DND-41 (cell line): Measurements from ENCODE around the gene TMEM107.
"Not testable (repeated sequence)": the region's sequence is repeated elsewhere in the genome, so short reads cannot be mapped to it uniquely, and the experiment has no call there.

Experiments
- ATAC-seq: fragments of 200-7000 bp; cut with Tn5 transposase; 3 replicates; pipeline ENCODE4 v1.9.1; 2021; ENCODE audit warnings: low read depth; ENCODE audit not compliant: insufficient read depth
- DNase-seq: peaks from one replicate; pipeline ENCODE4 v3.0.0-alpha.2; 2020
- H2AFZ ChIP-seq: 2 replicates; pipeline ENCODE4 v1.6.0; 2012; ENCODE audit warnings: low read depth, low read length
- H3K27ac ChIP-seq: 2 replicates; pipeline ENCODE4 v1.5.1; 2012; ENCODE audit warnings: low read length, inconsistent platforms
- H3K27me3 ChIP-seq: fragments of 200-600 bp; sonication (generic); 2 replicates; pipeline ENCODE4 v1.6.0; 2012; ENCODE audit warnings: low read length, mild to moderate bottlenecking, inconsistent platforms; ENCODE audit not compliant: insufficient read depth, poor library complexity
- H3K36me3 ChIP-seq: 2 replicates; pipeline ENCODE4 v1.5.1; 2012; ENCODE audit warnings: low read length, inconsistent platforms; ENCODE audit not compliant: insufficient read depth
- H3K4me1 ChIP-seq: 2 replicates; pipeline ENCODE4 v1.5.1; 2012; ENCODE audit warnings: mild to moderate bottlenecking, low read length; ENCODE audit not compliant: insufficient read depth
- H3K4me2 ChIP-seq: 2 replicates; pipeline ENCODE4 v1.6.0; 2012; ENCODE audit warnings: mild to moderate bottlenecking, moderate library complexity, low read length, inconsistent platforms; ENCODE audit not compliant: insufficient read depth
- H3K4me3 ChIP-seq, 2 experiments: fragments of 200-600 bp in 1 of 2; shearing (Covaris generic) in 1 of 2; 2 replicates each; pipeline ENCODE4 v1.5.1; 2012 to 2016; ENCODE audit warnings: inconsistent platforms in 2 of 2, low read length in 2 of 2, mild to moderate bottlenecking in 2 of 2, low read depth in 1 of 2, moderate library complexity in 1 of 2
- H3K79me2 ChIP-seq: 2 replicates; pipeline ENCODE4 v1.6.0; 2012; ENCODE audit warnings: low read length, inconsistent platforms; ENCODE audit not compliant: insufficient read depth
- H3K9ac ChIP-seq: 2 replicates; pipeline ENCODE4 v1.6.0; 2012; ENCODE audit warnings: low read depth, mild to moderate bottlenecking, inconsistent platforms, low read length, moderate library complexity
- H3K9me3 ChIP-seq: 2 replicates; pipeline ENCODE4 v1.5.1; 2012; ENCODE audit warnings: low read length, moderate library complexity, mild to moderate bottlenecking, inconsistent platforms; ENCODE audit not compliant: insufficient read depth, severe bottlenecking
- H4K20me1 ChIP-seq: 2 replicates; pipeline ENCODE4 v1.6.0; 2012; ENCODE audit warnings: low read length; ENCODE audit not compliant: insufficient read depth
- EZH2 ChIP-seq: IDR thresholded peaks from 3 replicates; pipeline ENCODE4 v1.6.1; 2012; ENCODE audit warnings: borderline replicate concordance, low read depth, mild to moderate bottlenecking, moderate library complexity, low read length, inconsistent platforms; ENCODE audit not compliant: severe bottlenecking
- TF ChIP-seq, protein P1 (sequence below): IDR thresholded peaks from 2 replicates; pipeline ENCODE4 v1.5.1; 2012; ENCODE audit warnings: borderline replicate concordance, low read length, moderate library complexity, mild to moderate bottlenecking; ENCODE audit not compliant: poor library complexity, severe bottlenecking; ENCODE audit errors: extremely low read depth

The TMEM107 gene

DNA sequence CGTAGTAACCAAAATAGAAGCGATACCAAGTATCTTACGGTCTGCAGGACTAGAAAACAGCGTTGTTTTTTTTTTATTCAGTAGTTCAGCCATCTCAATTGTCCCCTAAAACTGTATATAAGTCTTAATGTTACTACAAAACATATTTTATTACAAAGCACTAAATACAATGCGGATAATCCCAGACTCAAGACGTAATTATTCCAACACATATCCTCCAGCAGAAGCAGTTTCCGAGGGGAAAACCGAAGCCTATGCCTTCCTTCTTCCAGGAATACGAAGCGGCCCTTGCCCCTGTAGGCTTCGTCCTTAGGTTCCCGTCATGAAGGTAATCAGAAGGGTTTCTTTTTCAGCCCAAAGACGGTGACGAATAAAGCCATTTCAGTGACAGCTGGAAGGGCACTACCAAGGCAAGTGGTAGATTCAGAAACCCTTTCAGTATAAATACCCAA is 2.3 kb downstream of the TMEM107 start:
- H2AFZ ChIP-seq, result peak overlapping the region; percentile 54
- H3K4me3 ChIP-seq, result peak overlapping the region; percentile 21 to 52; a peak in 3 of 4 replicates
- DNase-seq (no peak), ATAC-seq (no peak)
- no peaks in the 10 kb centered on the region for H3K27me3 ChIP-seq
- peak overlapping the region; percentile 96 for H3K27ac ChIP-seq
- peak overlapping the region; percentile 74 for H3K9ac ChIP-seq
- H3K36me3 ChIP-seq, result no peaks in the 10 kb centered on the region; the same call in 1 of the 2 replicates
- H3K79me2 ChIP-seq, result peaks cover 18% of the 10 kb centered on the region
- H3K9me3 ChIP-seq, result no peaks in the 10 kb centered on the region
- no peaks in the 10 kb centered on the region for H4K20me1 ChIP-seq
- TF ChIP-seq, protein P1, sequence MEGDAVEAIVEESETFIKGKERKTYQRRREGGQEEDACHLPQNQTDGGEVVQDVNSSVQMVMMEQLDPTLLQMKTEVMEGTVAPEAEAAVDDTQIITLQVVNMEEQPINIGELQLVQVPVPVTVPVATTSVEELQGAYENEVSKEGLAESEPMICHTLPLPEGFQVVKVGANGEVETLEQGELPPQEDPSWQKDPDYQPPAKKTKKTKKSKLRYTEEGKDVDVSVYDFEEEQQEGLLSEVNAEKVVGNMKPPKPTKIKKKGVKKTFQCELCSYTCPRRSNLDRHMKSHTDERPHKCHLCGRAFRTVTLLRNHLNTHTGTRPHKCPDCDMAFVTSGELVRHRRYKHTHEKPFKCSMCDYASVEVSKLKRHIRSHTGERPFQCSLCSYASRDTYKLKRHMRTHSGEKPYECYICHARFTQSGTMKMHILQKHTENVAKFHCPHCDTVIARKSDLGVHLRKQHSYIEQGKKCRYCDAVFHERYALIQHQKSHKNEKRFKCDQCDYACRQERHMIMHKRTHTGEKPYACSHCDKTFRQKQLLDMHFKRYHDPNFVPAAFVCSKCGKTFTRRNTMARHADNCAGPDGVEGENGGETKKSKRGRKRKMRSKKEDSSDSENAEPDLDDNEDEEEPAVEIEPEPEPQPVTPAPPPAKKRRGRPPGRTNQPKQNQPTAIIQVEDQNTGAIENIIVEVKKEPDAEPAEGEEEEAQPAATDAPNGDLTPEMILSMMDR, result no peak
- no peak for TF ChIP-seq EZH2
- peak overlapping the region; percentile 80 for H3K4me2 ChIP-seq
- H3K4me1 ChIP-seq, result peaks cover 54% of the 10 kb centered on the region

DNA sequence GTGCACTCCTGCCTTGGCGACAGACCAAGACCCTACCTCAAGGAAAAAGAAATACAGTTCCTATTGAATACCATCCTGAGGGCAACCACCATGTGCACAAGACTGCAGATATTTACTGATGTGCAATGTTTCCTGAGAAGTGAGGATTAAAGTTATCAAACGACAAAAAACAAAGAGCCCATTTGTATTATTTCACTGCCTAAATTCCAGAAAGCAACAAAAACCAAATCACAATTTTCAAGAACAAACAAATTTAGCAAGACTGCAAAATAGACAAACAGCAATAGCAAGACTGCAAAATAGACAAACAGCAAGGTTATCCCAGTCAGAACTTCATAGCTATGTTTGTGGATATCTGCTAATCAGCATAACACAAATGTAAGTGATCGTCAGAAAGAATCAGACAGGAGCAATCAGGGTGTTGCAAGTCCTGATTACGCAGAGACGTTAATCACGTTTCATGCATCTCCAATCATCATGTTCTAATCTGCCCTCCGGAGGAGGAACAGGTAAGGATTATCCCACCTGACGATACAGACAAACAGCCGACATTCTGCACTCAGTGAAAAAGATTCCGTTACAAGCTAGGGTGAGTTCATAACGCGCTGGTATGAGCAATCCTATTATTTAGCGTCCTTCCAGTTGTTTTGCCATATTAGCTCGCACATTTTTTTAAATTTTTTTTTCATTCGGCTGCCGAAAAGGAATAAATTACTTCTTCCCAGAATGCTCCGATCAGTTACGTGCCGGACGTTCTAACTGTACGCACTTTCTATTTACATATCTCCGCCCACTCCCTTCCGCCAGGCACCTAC is 2.9 kb downstream of the TMEM107 start:
- peak overlapping the region; percentile 96 for H3K27ac ChIP-seq
- peak overlapping the region; percentile 54 for H2AFZ ChIP-seq

DNA sequence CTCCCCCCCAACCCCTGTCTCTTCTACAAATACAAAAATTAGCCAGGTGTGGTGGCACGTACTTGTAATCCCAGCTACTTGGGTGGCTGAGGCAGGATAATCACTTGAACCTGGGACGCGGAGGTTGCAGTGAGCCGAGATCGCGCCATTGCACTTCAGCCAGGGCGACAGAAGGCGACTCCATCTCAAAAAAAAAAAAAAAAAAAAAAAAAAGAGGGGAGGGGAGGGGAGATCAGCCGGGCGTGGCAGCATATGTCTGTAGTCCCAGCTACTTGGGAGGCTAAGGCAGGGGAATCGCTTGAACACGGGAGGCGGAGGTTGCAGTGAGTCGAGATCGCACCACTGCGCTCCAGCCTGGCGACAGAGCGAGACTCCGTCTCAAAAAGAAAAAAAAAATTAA is 6.0 kb downstream of the TMEM107 start:
- not testable (repeated sequence) for H3K4me3 ChIP-seq, H3K27ac ChIP-seq, H3K4me2 ChIP-seq, H3K79me2 ChIP-seq, DNase-seq, H4K20me1 ChIP-seq, ATAC-seq, H3K9ac ChIP-seq, H3K36me3 ChIP-seq, H2AFZ ChIP-seq, H3K27me3 ChIP-seq, H3K9me3 ChIP-seq
- H3K4me1 ChIP-seq, result peaks cover 34% of the 10 kb centered on the region

More for the DNA sequence above, 2.9 kb downstream of the TMEM107 start:
- no peaks in the 10 kb centered on the region for H3K27me3 ChIP-seq
- H3K36me3 ChIP-seq, result no peaks in the 10 kb centered on the region; the same call in 1 of the 2 replicates
- H3K9ac ChIP-seq, result peak overlapping the region; percentile 74
- no peaks in the 10 kb centered on the region for H4K20me1 ChIP-seq
- peaks cover 54% of the 10 kb centered on the region for H3K4me1 ChIP-seq
- no peaks in the 10 kb centered on the region for H3K9me3 ChIP-seq
- peak overlapping the region; percentile 80 for H3K4me2 ChIP-seq
- DNase-seq (peak; percentile 88), ATAC-seq (peak; percentile 82)
- peaks cover 18% of the 10 kb centered on the region for H3K79me2 ChIP-seq
- H3K4me3 ChIP-seq, result peak overlapping the region; percentile 21 to 52; a peak in 3 of 4 replicates
- no peak for TF ChIP-seq EZH2
- TF ChIP-seq, protein P1, result no peak

DNA sequence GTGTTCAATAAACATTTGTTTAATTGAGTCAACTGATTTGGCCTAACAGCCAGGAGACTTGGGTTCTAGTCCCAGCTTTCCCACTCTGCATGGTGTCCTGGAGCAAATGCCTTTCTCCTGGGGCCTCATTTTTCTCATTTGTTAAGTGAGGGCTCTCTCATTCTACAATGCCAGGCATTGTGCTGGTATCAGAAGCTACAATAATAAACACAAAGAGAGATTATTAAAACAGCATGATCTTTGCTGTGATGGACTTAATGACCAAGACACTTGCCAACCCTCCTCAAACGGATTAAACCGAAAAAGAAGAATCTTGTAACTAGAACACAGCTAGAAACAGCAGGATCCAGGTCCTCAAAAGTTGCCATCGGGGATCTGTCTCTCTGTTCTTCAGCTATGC is 8.7 kb downstream of the TMEM107 start:
- H3K79me2 ChIP-seq, result peaks cover 9% of the 10 kb centered on the region
- TF ChIP-seq, protein P1, result no peak
- TF ChIP-seq EZH2, result no peak
- no peak overlapping the region for H3K4me3 ChIP-seq
- H3K27me3 ChIP-seq, result no peaks in the 10 kb centered on the region
- H3K9me3 ChIP-seq, result no peaks in the 10 kb centered on the region
- H3K27ac ChIP-seq, result no peak overlapping the region
- peaks cover 35% of the 10 kb centered on the region for H3K4me1 ChIP-seq
- DNase-seq (no peak), ATAC-seq (no peak)
- no peak overlapping the region for H3K4me2 ChIP-seq
- peaks cover 1% of the 10 kb centered on the region; the same call in 1 of the 2 replicates for H3K36me3 ChIP-seq
- H4K20me1 ChIP-seq, result no peaks in the 10 kb centered on the region
- H2AFZ ChIP-seq, result no peak overlapping the region
- H3K9ac ChIP-seq, result no peak overlapping the region
